ENCODE data around the gene ZNF184.

DNA sequence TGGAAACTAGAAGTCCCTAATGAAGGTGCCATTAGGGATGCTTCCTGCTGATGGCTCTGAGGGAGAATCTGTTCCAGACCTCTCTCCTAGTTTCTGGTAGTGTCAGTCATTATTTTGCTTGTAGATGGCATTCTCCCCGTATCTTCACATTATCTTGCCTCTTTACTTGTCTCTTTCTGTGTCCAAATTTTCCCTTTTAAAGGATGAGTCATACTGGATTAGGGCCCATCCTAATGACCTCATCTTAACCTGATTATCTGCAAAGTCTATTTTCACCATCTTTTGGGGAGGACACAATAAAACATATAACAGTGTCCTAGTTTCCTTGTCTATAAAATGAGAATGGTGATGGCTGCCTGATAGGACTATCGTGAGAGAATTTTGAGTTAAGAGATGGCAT is 57.0 kb downstream of the ZNF184 start:
- TF ChIP-seq CTCF (IDR thresholded peaks at IDR 0.05) (no peak), POLR2A (IDR thresholded peaks at IDR 0.05) (no peak), EP300 (IDR thresholded peaks at IDR 0.05) (no peak)

Measured in gastroesophageal sphincter (tissue), 3 donors.